Loucy (cell line): ENCODE results near the gene EBI3.

Experiments used
- H2AFZ ChIP-seq: fragments of 200-600 bp; sonication (generic); 2 replicates; pipeline ENCODE4 v1.6.0; 2016; ENCODE audit warnings: antibody characterized with exemption, mild to moderate bottlenecking, low read length, moderate library complexity
- H3F3A ChIP-seq: fragments of 200-600 bp; 2 replicates; pipeline ENCODE4 v1.6.0; 2016; ENCODE audit warnings: antibody characterized with exemption, low read depth, mild to moderate bottlenecking
- H3K27me3 ChIP-seq: fragments of 200-600 bp; sonication (generic); 2 replicates; pipeline ENCODE4 v1.6.1; 2014; ENCODE audit warnings: low read length, mild to moderate bottlenecking; ENCODE audit not compliant: insufficient read depth, poor library complexity, severe bottlenecking
- H3K36me3 ChIP-seq: fragments of 200-600 bp; sonication (generic); 2 replicates; pipeline ENCODE4 v1.6.1; 2016; ENCODE audit warnings: low read length; ENCODE audit not compliant: insufficient read depth
- H3K4me1 ChIP-seq: fragments of 200-600 bp; sonication (generic); 2 replicates; pipeline ENCODE4 v1.5.1; 2014; ENCODE audit warnings: low read length, mild to moderate bottlenecking; ENCODE audit not compliant: insufficient read depth, poor library complexity, severe bottlenecking
- H3K4me2 ChIP-seq: fragments of 200-600 bp; sonication (generic); 2 replicates; pipeline ENCODE4 v1.6.0; 2014; ENCODE audit warnings: antibody characterized with exemption, low read length, low read depth, mild to moderate bottlenecking; ENCODE audit not compliant: poor library complexity, severe bottlenecking
- H3K4me3 ChIP-seq: fragments of 200-600 bp; sonication (generic); 2 replicates; pipeline ENCODE4 v1.5.1; 2014; ENCODE audit warnings: low read length, mild to moderate bottlenecking, mixed read lengths; ENCODE audit not compliant: poor library complexity, severe bottlenecking
- H3K79me2 ChIP-seq: fragments of 200-600 bp; sonication (generic); 2 replicates; pipeline ENCODE4 v1.6.1; 2014; ENCODE audit warnings: low read length; ENCODE audit not compliant: insufficient read depth
- H3K9ac ChIP-seq: fragments of 200-600 bp; sonication (generic); 2 replicates; pipeline ENCODE4 v1.6.0; 2014; ENCODE audit warnings: mild to moderate bottlenecking, low read depth, low read length, moderate library complexity; ENCODE audit not compliant: poor library complexity, severe bottlenecking
- H3K9me2 ChIP-seq: fragments of 200-600 bp; sonication (generic); replicated peaks from 2 replicates; pipeline ENCODE4 v1.6.1; 2016; ENCODE audit warnings: low read depth, low read length, mixed read lengths
- H3K9me3 ChIP-seq: fragments of 200-600 bp; sonication (generic); 2 replicates; pipeline ENCODE4 v1.6.1; 2014; ENCODE audit warnings: mild to moderate bottlenecking, antibody characterized with exemption, low read length, low read depth; ENCODE audit not compliant: insufficient read depth
- H4K20me1 ChIP-seq: fragments of 200-600 bp; sonication (generic); 2 replicates; pipeline ENCODE4 v1.6.0; 2014; ENCODE audit warnings: antibody characterized with exemption, low read length, mild to moderate bottlenecking; ENCODE audit not compliant: insufficient read depth, poor library complexity, severe bottlenecking
- EZH2phosphoT487 ChIP-seq: fragments of 200-600 bp; IDR thresholded peaks from 2 replicates; pipeline ENCODE4 v1.6.1; 2018; ENCODE audit warnings: antibody characterized with exemption, mild to moderate bottlenecking, moderate library complexity, borderline replicate concordance
- TF ChIP-seq, protein P1 (sequence below): fragments of 200-600 bp; sonication (generic); conservative IDR thresholded peaks from 2 replicates; pipeline ENCODE4 v1.5.1; 2014; ENCODE audit warnings: mild to moderate bottlenecking, antibody characterized with exemption, low read length

The EBI3 gene

DNA sequence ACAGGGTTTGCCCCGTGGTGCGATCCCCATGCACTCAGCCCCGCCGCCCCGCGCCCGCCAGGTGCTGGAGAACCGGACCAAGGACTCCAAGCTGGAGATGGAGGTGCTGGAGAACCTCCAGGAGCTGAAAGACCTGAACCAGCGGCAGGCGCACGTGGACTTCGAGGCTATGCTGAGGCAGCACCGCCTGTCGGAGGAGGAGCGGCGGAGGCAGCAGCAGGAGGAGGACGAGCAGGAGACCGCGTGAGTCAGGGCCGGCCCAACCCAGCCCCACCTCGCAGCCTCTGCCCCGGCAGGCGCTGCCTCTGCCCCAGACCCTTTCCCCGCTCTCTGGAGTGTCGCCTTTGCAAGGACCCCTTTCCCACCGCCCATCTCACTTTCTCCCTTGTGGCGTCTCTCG lies 28.9 kb downstream of the EBI3 start:
- Histone ChIP-seq H3K79me2 (no peaks in the 10 kb centered on the region), H3K4me3 (no peak overlapping the region), H3K9me3 (peaks cover 4% of the 10 kb centered on the region; the same call in 1 of the 2 replicates), H3K9ac (no peak overlapping the region), H4K20me1 (no peaks in the 10 kb centered on the region), H3F3A (no peaks in the 10 kb centered on the region), H3K36me3 (peaks cover 49% of the 10 kb centered on the region), H2AFZ (no peak overlapping the region), H3K4me1 (no peaks in the 10 kb centered on the region), H3K9me2 (no peaks in the 10 kb centered on the region), H3K4me2 (no peak overlapping the region), H3K27me3 (no peaks in the 10 kb centered on the region)
- TF ChIP-seq EZH2phosphoT487: no peak
- TF ChIP-seq, protein P1, sequence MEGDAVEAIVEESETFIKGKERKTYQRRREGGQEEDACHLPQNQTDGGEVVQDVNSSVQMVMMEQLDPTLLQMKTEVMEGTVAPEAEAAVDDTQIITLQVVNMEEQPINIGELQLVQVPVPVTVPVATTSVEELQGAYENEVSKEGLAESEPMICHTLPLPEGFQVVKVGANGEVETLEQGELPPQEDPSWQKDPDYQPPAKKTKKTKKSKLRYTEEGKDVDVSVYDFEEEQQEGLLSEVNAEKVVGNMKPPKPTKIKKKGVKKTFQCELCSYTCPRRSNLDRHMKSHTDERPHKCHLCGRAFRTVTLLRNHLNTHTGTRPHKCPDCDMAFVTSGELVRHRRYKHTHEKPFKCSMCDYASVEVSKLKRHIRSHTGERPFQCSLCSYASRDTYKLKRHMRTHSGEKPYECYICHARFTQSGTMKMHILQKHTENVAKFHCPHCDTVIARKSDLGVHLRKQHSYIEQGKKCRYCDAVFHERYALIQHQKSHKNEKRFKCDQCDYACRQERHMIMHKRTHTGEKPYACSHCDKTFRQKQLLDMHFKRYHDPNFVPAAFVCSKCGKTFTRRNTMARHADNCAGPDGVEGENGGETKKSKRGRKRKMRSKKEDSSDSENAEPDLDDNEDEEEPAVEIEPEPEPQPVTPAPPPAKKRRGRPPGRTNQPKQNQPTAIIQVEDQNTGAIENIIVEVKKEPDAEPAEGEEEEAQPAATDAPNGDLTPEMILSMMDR: no peak

DNA sequence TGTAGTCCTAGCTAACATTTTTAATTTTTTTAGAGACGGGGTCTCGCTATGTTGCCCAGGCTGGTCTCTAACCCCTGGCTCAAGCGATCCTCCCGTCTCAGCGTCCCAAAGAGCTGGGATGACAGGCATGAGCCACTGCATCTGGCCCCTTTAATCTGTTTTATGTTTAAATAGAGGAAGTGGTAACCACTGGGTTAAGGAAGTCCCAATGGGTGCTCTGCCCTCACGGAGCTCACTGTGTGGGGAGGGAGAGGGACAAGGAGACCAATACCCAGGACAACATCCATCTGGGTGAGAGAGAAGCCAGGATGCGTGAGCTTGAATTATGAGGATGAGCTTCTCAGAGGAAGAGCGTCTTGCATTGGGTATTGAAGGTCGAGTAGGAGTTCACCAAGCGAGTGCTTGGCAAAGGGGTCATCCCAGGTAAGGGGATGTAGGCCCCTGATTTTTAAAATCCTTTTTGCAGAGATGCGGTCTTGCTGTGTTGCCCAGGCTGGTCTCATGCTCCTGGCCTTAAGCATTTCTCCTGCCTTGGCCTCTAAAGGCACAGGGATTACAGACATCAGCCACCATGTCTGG lies 31.4 kb downstream of the EBI3 start:
- no peaks in the 10 kb centered on the region for H3K27me3 ChIP-seq
- H3K9ac ChIP-seq: no peak overlapping the region
- H2AFZ ChIP-seq: no peak overlapping the region
- no peak overlapping the region for H3K4me3 ChIP-seq
- TF ChIP-seq EZH2phosphoT487: no peak
- TF ChIP-seq, protein P1: no peak
- H3K36me3 ChIP-seq: peaks cover 33% of the 10 kb centered on the region
- no peaks in the 10 kb centered on the region for H3K79me2 ChIP-seq
- H3K4me2 ChIP-seq: no peak overlapping the region
- H3K9me3 ChIP-seq: peaks cover 4% of the 10 kb centered on the region; the same call in 1 of the 2 replicates
- H3K9me2 ChIP-seq: no peaks in the 10 kb centered on the region
- no peaks in the 10 kb centered on the region for H3K4me1 ChIP-seq
- H3F3A ChIP-seq: no peaks in the 10 kb centered on the region
- no peaks in the 10 kb centered on the region for H4K20me1 ChIP-seq

DNA sequence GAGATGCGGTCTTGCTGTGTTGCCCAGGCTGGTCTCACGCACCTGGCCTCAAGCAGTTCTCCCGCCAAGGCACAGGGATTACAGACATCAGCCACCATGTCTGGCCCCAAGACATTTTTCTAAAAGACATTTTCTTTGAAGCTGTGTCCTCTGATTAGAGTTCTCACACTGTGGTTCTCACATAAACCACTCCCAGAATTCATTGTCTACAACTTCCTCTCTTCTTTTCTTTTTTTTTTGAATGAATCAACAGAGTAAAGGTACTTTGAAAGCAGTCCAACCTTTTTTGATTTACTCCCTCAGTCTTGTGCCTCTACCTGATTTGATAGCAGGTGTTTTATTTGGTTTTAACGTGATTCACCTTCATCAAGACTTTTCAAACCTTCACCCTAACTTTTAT lies 35.5 kb downstream of the EBI3 start:
- no peak overlapping the region for H3K4me3 ChIP-seq
- no peak for TF ChIP-seq EZH2phosphoT487
- TF ChIP-seq, protein P1: no peak
- no peaks in the 10 kb centered on the region for H3K4me1 ChIP-seq
- no peaks in the 10 kb centered on the region for H3K79me2 ChIP-seq
- no peaks in the 10 kb centered on the region for H3K9me3 ChIP-seq
- H3K36me3 ChIP-seq: peaks cover 26% of the 10 kb centered on the region; the same call in 1 of the 2 replicates
- no peaks in the 10 kb centered on the region for H3K27me3 ChIP-seq
- H3K9me2 ChIP-seq: no peaks in the 10 kb centered on the region
- peaks cover 3% of the 10 kb centered on the region for H4K20me1 ChIP-seq
- H3F3A ChIP-seq: no peaks in the 10 kb centered on the region
- H2AFZ ChIP-seq: no peak overlapping the region
- no peak overlapping the region for H3K4me2 ChIP-seq
- H3K9ac ChIP-seq: no peak overlapping the region
